ENCODE data around the gene DRD1.

- TF ChIP-seq ZNF565 (CRISPR knock-in tag; conservative IDR thresholded peaks at IDR 0.05; ENCODE audit: low read depth) (no peak), ARNTL (CRISPR knock-in tag; IDR thresholded peaks at IDR 0.05; ENCODE audit: borderline replicate concordance, low read depth) (no peak), PATZ1 (CRISPR knock-in tag; IDR thresholded peaks at IDR 0.05; ENCODE audit: borderline replicate concordance) (no peak), OSR1 (CRISPR knock-in tag; IDR thresholded peaks at IDR 0.05) (no peak), TCF4 (CRISPR knock-in tag; IDR thresholded peaks at IDR 0.05; ENCODE audit: borderline replicate concordance) (no peak), RARB (CRISPR knock-in tag; IDR thresholded peaks at IDR 0.05) (no peak), POU6F1 (CRISPR knock-in tag; IDR thresholded peaks at IDR 0.05; ENCODE audit: borderline replicate concordance, low read depth) (no peak), GLIS3 (CRISPR knock-in tag; IDR thresholded peaks at IDR 0.05) (no peak), CSRNP3 (CRISPR knock-in tag; IDR thresholded peaks at IDR 0.05) (no peak), ZFP3 (CRISPR knock-in tag; IDR thresholded peaks at IDR 0.05) (no peak), ZC3H10 (CRISPR knock-in tag; IDR thresholded peaks at IDR 0.05) (no peak)
- TF ChIP-seq, protein P1, sequence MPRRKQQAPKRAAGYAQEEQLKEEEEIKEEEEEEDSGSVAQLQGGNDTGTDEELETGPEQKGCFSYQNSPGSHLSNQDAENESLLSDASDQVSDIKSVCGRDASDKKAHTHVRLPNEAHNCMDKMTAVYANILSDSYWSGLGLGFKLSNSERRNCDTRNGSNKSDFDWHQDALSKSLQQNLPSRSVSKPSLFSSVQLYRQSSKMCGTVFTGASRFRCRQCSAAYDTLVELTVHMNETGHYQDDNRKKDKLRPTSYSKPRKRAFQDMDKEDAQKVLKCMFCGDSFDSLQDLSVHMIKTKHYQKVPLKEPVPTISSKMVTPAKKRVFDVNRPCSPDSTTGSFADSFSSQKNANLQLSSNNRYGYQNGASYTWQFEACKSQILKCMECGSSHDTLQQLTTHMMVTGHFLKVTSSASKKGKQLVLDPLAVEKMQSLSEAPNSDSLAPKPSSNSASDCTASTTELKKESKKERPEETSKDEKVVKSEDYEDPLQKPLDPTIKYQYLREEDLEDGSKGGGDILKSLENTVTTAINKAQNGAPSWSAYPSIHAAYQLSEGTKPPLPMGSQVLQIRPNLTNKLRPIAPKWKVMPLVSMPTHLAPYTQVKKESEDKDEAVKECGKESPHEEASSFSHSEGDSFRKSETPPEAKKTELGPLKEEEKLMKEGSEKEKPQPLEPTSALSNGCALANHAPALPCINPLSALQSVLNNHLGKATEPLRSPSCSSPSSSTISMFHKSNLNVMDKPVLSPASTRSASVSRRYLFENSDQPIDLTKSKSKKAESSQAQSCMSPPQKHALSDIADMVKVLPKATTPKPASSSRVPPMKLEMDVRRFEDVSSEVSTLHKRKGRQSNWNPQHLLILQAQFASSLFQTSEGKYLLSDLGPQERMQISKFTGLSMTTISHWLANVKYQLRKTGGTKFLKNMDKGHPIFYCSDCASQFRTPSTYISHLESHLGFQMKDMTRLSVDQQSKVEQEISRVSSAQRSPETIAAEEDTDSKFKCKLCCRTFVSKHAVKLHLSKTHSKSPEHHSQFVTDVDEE (CRISPR knock-in tag; IDR thresholded peaks at IDR 0.05) = no peak
- TF ChIP-seq, protein P2, sequence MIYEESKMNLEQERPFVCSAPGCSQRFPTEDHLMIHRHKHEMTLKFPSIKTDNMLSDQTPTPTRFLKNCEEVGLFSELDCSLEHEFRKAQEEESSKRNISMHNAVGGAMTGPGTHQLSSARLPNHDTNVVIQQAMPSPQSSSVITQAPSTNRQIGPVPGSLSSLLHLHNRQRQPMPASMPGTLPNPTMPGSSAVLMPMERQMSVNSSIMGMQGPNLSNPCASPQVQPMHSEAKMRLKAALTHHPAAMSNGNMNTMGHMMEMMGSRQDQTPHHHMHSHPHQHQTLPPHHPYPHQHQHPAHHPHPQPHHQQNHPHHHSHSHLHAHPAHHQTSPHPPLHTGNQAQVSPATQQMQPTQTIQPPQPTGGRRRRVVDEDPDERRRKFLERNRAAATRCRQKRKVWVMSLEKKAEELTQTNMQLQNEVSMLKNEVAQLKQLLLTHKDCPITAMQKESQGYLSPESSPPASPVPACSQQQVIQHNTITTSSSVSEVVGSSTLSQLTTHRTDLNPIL (CRISPR knock-in tag; IDR thresholded peaks at IDR 0.05; ENCODE audit: low read depth) = no peak
Observed at GRCh38 chr5:175464942-175465233, 20.9 kb upstream of the DRD1 start.
